ENCODE results near the gene CFAP43. TPM values are rescaled to one million over a fixed set of nuclear protein-coding genes. Genes with fewer than 3 reads are reported as not detected.
A peak's percentile ranks its signal among the peaks of the same experiment; 100 is the strongest.

The CFAP43 gene
- total and polyA plus RNA-seq, 10 of the 15 experiments (the other 5 are each of a cell fraction or from before 2014, with no cell fraction given), result 0.06 to 0.14 (median 0.10) TPM; not detected in 5

- TF ChIP-seq CHD1 (IDR thresholded peaks at IDR 0.05; ENCODE audit: low read depth, low read length) (no peak), SIN3A (IDR thresholded peaks at IDR 0.05; ENCODE audit: low read depth, low read length) (peak; percentile 92), ATF2 (IDR thresholded peaks at IDR 0.05; ENCODE audit: low read length) (no peak), CBX3 (IDR thresholded peaks at IDR 0.05; ENCODE audit: borderline replicate concordance, low read depth) (no peak), CEBPB (IDR thresholded peaks at IDR 0.05; ENCODE audit: borderline replicate concordance in 1 of 2, low read depth in 2 of 2, low read length in 2 of 2) (no peak), RCOR1 (conservative IDR thresholded peaks at IDR 0.05; ENCODE audit: low read depth, low read length) (no peak), EP300 (IDR thresholded peaks at IDR 0.05; ENCODE audit: borderline replicate concordance in 1 of 2, control insufficient read depth in 1 of 2, low read depth in 2 of 2, low read length in 2 of 2) (no peak), DPF2 (IDR thresholded peaks at IDR 0.05) (0 out of 2 replicates have a peak, but pooled peaks have one; percentile 38), ZNF217 (IDR thresholded peaks at IDR 0.05) (no peak), PBX3 (IDR thresholded peaks at IDR 0.05; ENCODE audit: insufficient replicate concordance, low read depth, low read length) (no peak), REST (IDR thresholded peaks at IDR 0.05; ENCODE audit: low read depth, low read length) (no peak), IRF4 (IDR thresholded peaks at IDR 0.05; ENCODE audit: low read depth, low read length) (no peak), BACH1 (IDR thresholded peaks at IDR 0.05; ENCODE audit: borderline replicate concordance) (no peak), MEF2A (IDR thresholded peaks at IDR 0.05; ENCODE audit: insufficient read depth, low read depth, low read length) (no peak), NR2C1 (IDR thresholded peaks at IDR 0.05) (no peak), BCLAF1 (IDR thresholded peaks at IDR 0.05) (no peak), HCFC1 (IDR thresholded peaks at IDR 0.05; ENCODE audit: low read length) (peak; percentile 52; the same call in 1 of the 2 replicates), EZH2 (IDR thresholded peaks at IDR 0.05; ENCODE audit: borderline replicate concordance, control insufficient read depth, low read depth, low read length) (no peak), MTA2 (IDR thresholded peaks at IDR 0.05; ENCODE audit: low read depth) (no peak), YY1 (IDR thresholded peaks at IDR 0.05; ENCODE audit: low read depth, low read length) (0 out of 2 replicates have a peak, but pooled peaks have one; percentile 29), SMARCA5 (IDR thresholded peaks at IDR 0.05) (no peak), LARP7 (IDR thresholded peaks at IDR 0.05) (peak; percentile 80; the same call in 1 of the 2 replicates)
These were observed at the start of gene CFAP43 (continued) for GRCh38 chr10:104231784-104232612.

Measured in GM12878 (cell line).